DOHH2 (cell line): Measurements from ENCODE around the gene EGF.

Source experiments
- CTCF ChIP-seq: fragments of 200-600 bp; sonication (generic); IDR thresholded peaks from one replicate; pipeline ENCODE4 v1.5.1; 2014; ENCODE audit warnings: antibody characterized with exemption, mild to moderate bottlenecking, low read depth, low read length; ENCODE audit not compliant: poor library complexity, severe bottlenecking
- EZH2phosphoT487 ChIP-seq: fragments of 200-600 bp; sonication (generic); IDR thresholded peaks from 2 replicates; pipeline ENCODE4 v1.6.1; 2017; ENCODE audit warnings: borderline replicate concordance, mild to moderate bottlenecking, antibody characterized with exemption, low read length, moderate library complexity, mixed read lengths

- TF ChIP-seq CTCF (no peak), EZH2phosphoT487 (no peak)
Measured at GRCh38 chr4:110014233-110014632, 101.5 kb downstream of the EGF start.
